CD4-positive, alpha-beta memory T cell (primary cell): ENCODE results near the gene MRPS34. TPM values are rescaled to one million over a fixed set of nuclear protein-coding genes. Genes with fewer than 3 reads are reported as not detected.
A peak's percentile ranks its signal among the peaks of the same experiment; 100 is the strongest.

Experiments used
- CTCF ChIA-PET: fragments of 350-600 bp; sonication (Branson Sonifier 250); formaldehyde crosslinking; loops from one replicate; lab custom pipeline; 2021; ENCODE audit warnings: inconsistent platforms; ENCODE audit not compliant: partially characterized antibody; lab: Charles Lee
- POLR2A ChIA-PET: fragments of 350-600 bp; sonication (Branson Sonifier 250); formaldehyde crosslinking; loops from one replicate; lab custom pipeline; 2021; ENCODE audit not compliant: partially characterized antibody; lab: Charles Lee
- DNase-seq, 5 donors: peaks; one replicate each; pipeline versions ENCODE4 v3.0.0 to v3.0.0-alpha.2; 2020 to 2022; ENCODE audit warnings: mixed read lengths in 1 of 5
- H3K27ac ChIP-seq: one replicate; pipeline ENCODE4 v1.7.0; 2013; ENCODE audit warnings: low read depth, low read length
- H3K27me3 ChIP-seq: 2 replicates; pipeline ENCODE4 v1.7.0; 2013; ENCODE audit warnings: mild to moderate bottlenecking, low read length, moderate library complexity; ENCODE audit not compliant: insufficient read depth
- H3K36me3 ChIP-seq: 2 replicates; pipeline ENCODE4 v1.7.0; 2013; ENCODE audit warnings: mild to moderate bottlenecking, low read length, moderate library complexity; ENCODE audit not compliant: insufficient read depth
- H3K4me1 ChIP-seq: 2 replicates; pipeline ENCODE4 v1.7.0; 2013; ENCODE audit warnings: mild to moderate bottlenecking, low read length, moderate library complexity; ENCODE audit not compliant: insufficient read depth
- H3K4me3 ChIP-seq, 2 donors: one replicate each; pipeline ENCODE4 v1.7.0; 2013; ENCODE audit warnings: low read length in 2 of 2, mild to moderate bottlenecking in 1 of 2
- H3K9me3 ChIP-seq, 2 donors: one replicate each; pipeline ENCODE4 v1.7.0; 2013; ENCODE audit warnings: low read length in 2 of 2, control low read depth in 1 of 2; ENCODE audit not compliant: control insufficient read depth in 1 of 2
- H3K27ac Mint-ChIP-seq, 7 donors: one replicate each; pipeline ENCODE4 v1.8.0; 2020 to 2021; ENCODE audit warnings: mixed read lengths in 7 of 7, mild to moderate bottlenecking in 6 of 7, inconsistent platforms in 3 of 7, moderate library complexity in 3 of 7
- H3K27me3 Mint-ChIP-seq, 2 donors: one replicate each; pipeline ENCODE4 v1.8.0; 2020 to 2021; ENCODE audit warnings: mixed read lengths in 2 of 2
- H3K36me3 Mint-ChIP-seq, 2 donors: one replicate each; pipeline ENCODE4 v1.8.0; 2020 to 2021; ENCODE audit warnings: mixed read lengths in 2 of 2, inconsistent platforms in 1 of 2, mild to moderate bottlenecking in 1 of 2
- H3K4me1 Mint-ChIP-seq, 4 donors: one replicate each; pipeline ENCODE4 v1.8.0; 2020 to 2021; ENCODE audit warnings: mixed read lengths in 4 of 4, mild to moderate bottlenecking in 1 of 4
- H3K4me3 Mint-ChIP-seq, 8 donors: one replicate each; pipeline ENCODE4 v1.8.0; 2020 to 2021; ENCODE audit warnings: mixed read lengths in 8 of 8, mild to moderate bottlenecking in 7 of 8, moderate library complexity in 6 of 8, inconsistent platforms in 3 of 8
- H3K9me3 Mint-ChIP-seq, 8 donors: one replicate each; pipeline ENCODE4 v1.8.0; 2020 to 2021; ENCODE audit warnings: mixed read lengths in 8 of 8, mild to moderate bottlenecking in 5 of 8, inconsistent platforms in 3 of 8, moderate library complexity in 1 of 8
- intact Hi-C: fragments of 100-400 bp; cut with micrococcal nuclease; formaldehyde crosslinking; loops from one replicate; pipeline ENCODE4 v1.15.1; 2023
- polyA plus RNA-seq, 2 donors: library from polyadenylated mRNA; unstranded; fragments of 300-500 nt; fragmentation: Illumina TruSeq; gene quantifications; one replicate each; pipeline ENCODE4 v1.2.3, GENCODE V29; 2021
- total RNA-seq, 2 experiments: library from RNA; stranded (reverse); gene quantifications; one replicate each; pipeline ENCODE4 v1.2.3, GENCODE V29; 2021

The MRPS34 gene
- total and polyA plus RNA-seq, 4 experiments from 2014 or later = 57.6 to 151 (median 103) TPM

DNA sequence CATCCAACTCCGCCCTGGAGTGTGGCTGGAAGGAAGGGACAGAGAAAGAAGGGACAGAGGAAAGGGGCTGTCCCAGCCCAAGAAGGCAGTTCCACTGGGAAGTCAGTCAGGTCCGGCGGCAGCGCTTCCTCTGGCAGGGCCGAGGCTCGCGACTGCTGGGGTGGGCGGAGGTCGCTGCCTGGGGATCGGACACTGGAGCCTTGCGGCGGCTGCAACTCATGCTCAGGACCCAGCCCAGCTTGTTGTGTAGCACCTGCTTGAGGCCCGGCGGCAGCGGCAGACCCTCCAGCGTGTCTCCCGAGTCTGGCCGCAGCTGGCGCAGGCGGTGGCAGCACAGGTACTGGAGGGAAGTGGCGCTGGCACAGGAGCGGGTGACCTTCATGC, 4.0 kb upstream of the MRPS34 start:
- H3K27me3 ChIP-seq = no peaks in the 10 kb centered on the region
- H3K9me3 ChIP-seq = no peaks in the 10 kb centered on the region
- peaks cover 22% of the 10 kb centered on the region for H3K36me3 ChIP-seq
- H3K27ac Mint-ChIP-seq = peak overlapping the region in 1 of 7 donors; percentile 70
- intact Hi-C loops = no loop called here
- peaks cover 38% of the 10 kb centered on the region for H3K4me1 ChIP-seq
- POLR2A ChIA-PET = interaction anchor here (1.1 to 6.7 kb wide), 2 partner anchors 7 to 71 kb away, joined by 3 to 185 read pairs; partner anchors contain the start of genes EME2, MAPK8IP3, MRPS34 and NME3
- no peaks in the 10 kb centered on the region for H3K27me3 Mint-ChIP-seq
- no peaks in the 10 kb centered on the region for H3K9me3 Mint-ChIP-seq
- H3K36me3 Mint-ChIP-seq = peaks cover 0 to 18% of the 10 kb centered on the region in 2 donors
- H3K27ac ChIP-seq = no peak overlapping the region
- H3K4me3 ChIP-seq = no peak overlapping the region
- peak overlapping the region in 1 of 8 donors; percentile 4 for H3K4me3 Mint-ChIP-seq
- DNase-seq = no peak
- H3K4me1 Mint-ChIP-seq = peaks cover 13 to 40% (median 17%) of the 10 kb centered on the region in 4 donors
- CTCF ChIA-PET = no interaction called here

- Mint-ChIP-seq H3K9me3 (no peaks in the 10 kb centered on the region), H3K4me1 (peaks cover 14 to 40% (median 18%) of the 10 kb centered on the region in 4 donors), H3K36me3 (peaks cover 0 to 18% of the 10 kb centered on the region in 2 donors), H3K27ac (peak overlapping the region in 1 of 7 donors; percentile 70), H3K4me3 (peak overlapping the region in 2 of 8 donors; percentile 4 to 21), H3K27me3 (no peaks in the 10 kb centered on the region)
- Histone ChIP-seq H3K9me3 (no peaks in the 10 kb centered on the region), H3K4me1 (peaks cover 40% of the 10 kb centered on the region), H3K27ac (no peak overlapping the region), H3K36me3 (peaks cover 22% of the 10 kb centered on the region), H3K4me3 (no peak overlapping the region), H3K27me3 (no peaks in the 10 kb centered on the region)
- DNase-seq = no peak
- POLR2A ChIA-PET = no interaction called here
- intact Hi-C loops = no loop called here
- CTCF ChIA-PET = no interaction called here
Measured at GRCh38 chr16:1776672-1776955, 3.7 kb upstream of the MRPS34 start.

- ChIA-PET POLR2A (interaction anchor here (0.6 to 9.4 kb wide), 2 partner anchors 38 to 69 kb away, joined by 3 to 66 read pairs; partner anchors contain the start of gene MAPK8IP3), CTCF (no interaction called here)
- H3K27me3 ChIP-seq = no peaks in the 10 kb centered on the region
- intact Hi-C loops = no loop called here
- no peaks in the 10 kb centered on the region for H3K9me3 Mint-ChIP-seq
- H3K36me3 Mint-ChIP-seq = peaks cover 0 to 17% of the 10 kb centered on the region in 2 donors
- H3K36me3 ChIP-seq = peaks cover 22% of the 10 kb centered on the region
- H3K27me3 Mint-ChIP-seq = no peaks in the 10 kb centered on the region
- no peak overlapping the region for H3K4me3 ChIP-seq
- peaks cover 10 to 34% (median 13%) of the 10 kb centered on the region in 4 donors for H3K4me1 Mint-ChIP-seq
- peak overlapping the region in 1 of 7 donors; percentile 88 for H3K27ac Mint-ChIP-seq
- peaks cover 34% of the 10 kb centered on the region for H3K4me1 ChIP-seq
- H3K9me3 ChIP-seq = no peaks in the 10 kb centered on the region
- DNase-seq = no peak
- no peak overlapping the region for H3K27ac ChIP-seq
- H3K4me3 Mint-ChIP-seq = peak overlapping the region in 2 of 8 donors; percentile 21 to 52
Measured at GRCh38 chr16:1775846-1776671, 3.1 kb upstream of the MRPS34 start.

DNA sequence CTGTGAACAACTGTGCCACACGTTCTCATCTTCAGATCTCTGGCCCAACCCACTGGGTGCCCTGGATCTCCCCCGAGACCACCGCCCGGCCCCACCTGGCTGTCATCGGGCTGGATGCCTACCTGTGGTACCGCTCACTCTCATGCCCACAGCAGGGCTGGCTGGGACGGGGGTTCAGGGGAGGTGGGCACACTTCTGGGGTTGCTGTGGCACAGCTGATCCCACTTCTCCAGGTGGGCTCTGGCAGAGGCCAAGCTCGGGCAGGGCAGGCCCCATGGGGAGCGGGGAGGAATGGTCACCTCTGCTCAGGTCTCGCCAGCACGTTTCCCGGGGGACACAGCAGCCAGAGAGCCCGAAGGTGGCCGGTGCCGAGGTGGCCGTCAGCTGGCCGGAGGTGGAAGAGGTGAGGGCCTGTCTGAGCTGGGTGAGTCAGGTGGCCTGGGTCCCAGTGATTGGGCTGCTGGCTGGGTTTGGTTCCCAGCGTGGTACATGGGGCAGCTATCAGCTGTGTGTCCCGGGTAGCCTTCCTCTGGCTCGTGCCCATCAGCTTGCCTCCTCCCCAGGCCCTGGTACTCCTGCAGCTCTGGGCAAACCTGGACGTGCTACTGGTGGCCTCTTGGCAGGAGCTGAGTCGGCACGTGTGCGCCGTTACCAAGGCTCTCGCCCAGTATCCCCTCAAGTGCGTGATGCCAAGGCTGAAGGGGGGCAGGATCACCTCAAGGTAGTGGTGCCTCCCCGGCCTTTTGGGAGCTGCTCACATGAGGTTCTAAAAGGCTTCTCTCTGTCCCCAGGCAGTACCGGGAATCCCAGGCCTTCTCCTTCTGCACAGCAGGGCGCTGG, 2.3 kb upstream of the MRPS34 start:
- intact Hi-C loops = no loop called here
- Mint-ChIP-seq H3K4me3 (peak overlapping the region in 7 of 8 donors; percentile 13 to 59 (median 44)), H3K9me3 (no peaks in the 10 kb centered on the region), H3K27me3 (no peaks in the 10 kb centered on the region), H3K27ac (peak overlapping the region in 1 of 7 donors; percentile 88), H3K4me1 (peaks cover 10 to 30% (median 12%) of the 10 kb centered on the region in 4 donors), H3K36me3 (peaks cover 0 to 19% of the 10 kb centered on the region in 2 donors)
- Histone ChIP-seq H3K27ac (peak overlapping the region; percentile 72), H3K4me1 (peaks cover 32% of the 10 kb centered on the region), H3K27me3 (no peaks in the 10 kb centered on the region), H3K4me3 (no peak overlapping the region), H3K36me3 (peaks cover 13% of the 10 kb centered on the region), H3K9me3 (no peaks in the 10 kb centered on the region)
- ChIA-PET CTCF (interaction anchor here (1.7 kb wide), 1 partner anchor 8 kb away, joined by 16 read pairs; the partner anchor contains the start of genes NUBP2 and SPSB3), POLR2A (interaction anchor here (0.6 to 11.4 kb wide), 5 partner anchors 5 to 154 kb away, joined by 3 to 185 read pairs (median 3); partner anchors contain the start of genes MAPK8IP3, NUBP2 and SPSB3)
- DNase-seq = no peak

DNA sequence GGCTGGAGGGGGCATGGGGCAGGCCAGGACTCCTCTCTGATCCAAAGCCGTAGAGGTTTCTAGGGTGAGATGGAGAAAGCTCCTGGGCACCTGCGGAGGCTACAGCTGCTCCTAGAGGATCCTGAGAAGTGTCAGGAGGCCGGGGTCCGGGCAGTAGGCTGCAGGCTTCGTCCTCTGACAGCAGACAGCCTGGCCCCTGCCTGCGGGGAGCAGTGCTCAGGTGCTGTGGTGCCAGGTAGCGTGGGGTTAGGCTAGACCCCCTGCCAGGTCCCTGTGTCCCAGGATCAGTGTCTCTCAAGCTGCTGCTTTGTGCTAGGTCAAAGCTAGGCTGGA, 1.5 kb upstream of the MRPS34 start:
- H3K4me3 ChIP-seq = no peak overlapping the region

DNA sequence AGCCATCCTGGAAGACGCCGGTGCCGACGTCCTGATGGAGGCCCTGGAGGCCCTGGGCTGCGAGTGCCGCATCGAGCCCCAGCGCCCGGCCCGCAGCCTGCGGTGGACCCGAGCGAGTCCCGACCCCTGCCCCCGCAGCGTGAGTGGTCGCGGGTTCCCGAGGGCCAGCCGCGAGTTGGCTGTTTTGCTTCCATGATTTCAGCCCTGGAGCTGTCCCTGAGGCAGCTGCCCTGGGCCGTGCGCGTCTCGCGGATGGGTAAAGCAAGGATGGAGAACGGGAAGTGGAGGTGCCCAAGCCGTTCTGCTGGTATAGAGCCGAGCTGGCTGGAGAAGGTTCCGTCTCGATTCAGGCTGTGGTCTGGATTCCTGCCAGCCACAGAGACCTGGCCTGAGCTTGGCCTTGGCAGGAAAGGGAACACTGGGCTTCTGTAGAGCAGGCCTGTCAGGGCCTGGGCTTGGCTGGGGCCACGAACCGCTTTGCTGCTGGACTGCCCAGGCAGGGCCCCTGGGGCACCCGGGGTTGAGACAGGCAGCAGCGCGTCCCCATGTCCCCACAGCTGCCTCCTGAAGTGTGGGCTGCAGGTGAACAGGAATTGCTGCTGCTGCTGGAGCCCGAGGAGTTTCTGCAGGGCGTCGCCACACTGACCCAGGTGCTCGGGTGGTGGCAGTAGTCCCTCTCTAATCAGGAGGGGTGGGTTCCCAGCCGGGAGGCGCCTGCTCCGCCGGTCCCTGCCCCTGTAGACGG, 941 bp upstream of the MRPS34 start:
- DNase-seq = no peak
- Mint-ChIP-seq H3K27me3 (no peaks in the 10 kb centered on the region), H3K4me1 (peaks cover 11 to 32% (median 15%) of the 10 kb centered on the region in 4 donors), H3K36me3 (peaks cover 0 to 19% of the 10 kb centered on the region in 2 donors), H3K27ac (peak overlapping the region in 6 of 7 donors; percentile 48 to 90 (median 84)), H3K9me3 (no peaks in the 10 kb centered on the region), H3K4me3 (peak overlapping the region; percentile 78 to 97 (median 83))
- ChIA-PET POLR2A (interaction anchor here (1.1 to 11.4 kb wide), 6 partner anchors 6 to 191 kb away, joined by 3 to 185 read pairs (median 20); partner anchors contain the start of genes FAHD1, HAGH, MAPK8IP3 and NUBP2), CTCF (interaction anchor here (0.9 to 1.7 kb wide), 2 partner anchors 9 to 30 kb away, joined by 3 to 16 read pairs; partner anchors contain the start of genes NUBP2 and SPSB3)
- H3K4me3 ChIP-seq = peak overlapping the region; percentile 45 to 73
- intact Hi-C loops = loop anchor here (1.0 to 5.0 kb wide), 4 partner anchors 8 to 758 kb away; partner anchors contain the start of genes CEMP1, FAHD1, HAGH and NUBP2
- peak overlapping the region; percentile 72 for H3K27ac ChIP-seq
- H3K27me3 ChIP-seq = no peaks in the 10 kb centered on the region
- H3K4me1 ChIP-seq = peaks cover 29% of the 10 kb centered on the region
- no peaks in the 10 kb centered on the region for H3K9me3 ChIP-seq
- H3K36me3 ChIP-seq = peaks cover 5% of the 10 kb centered on the region

More for the DNA sequence above, 1.5 kb upstream of the MRPS34 start:
- Mint-ChIP-seq H3K27me3 (no peaks in the 10 kb centered on the region), H3K27ac (peak overlapping the region in 1 of 7 donors; percentile 88), H3K4me3 (peak overlapping the region in 6 of 8 donors; percentile 24 to 83 (median 54)), H3K36me3 (peaks cover 0 to 22% of the 10 kb centered on the region in 2 donors), H3K9me3 (no peaks in the 10 kb centered on the region), H3K4me1 (peaks cover 11 to 32% (median 15%) of the 10 kb centered on the region in 4 donors)
- POLR2A ChIA-PET = interaction anchor here (1.1 to 11.4 kb wide), 6 partner anchors 6 to 191 kb away, joined by 3 to 185 read pairs (median 20); partner anchors contain the start of genes FAHD1, HAGH, MAPK8IP3 and NUBP2
- CTCF ChIA-PET = interaction anchor here (0.9 to 1.7 kb wide), 2 partner anchors 8 to 30 kb away, joined by 3 to 16 read pairs; partner anchors contain the start of genes NUBP2 and SPSB3
- no peak for DNase-seq
- Histone ChIP-seq H3K27me3 (no peaks in the 10 kb centered on the region), H3K9me3 (no peaks in the 10 kb centered on the region), H3K27ac (peak overlapping the region; percentile 72), H3K36me3 (peaks cover 10% of the 10 kb centered on the region), H3K4me1 (peaks cover 29% of the 10 kb centered on the region)
- intact Hi-C loops = loop anchor here (5.0 kb wide), 1 partner anchor 758 kb away; the partner anchor contains the start of gene CEMP1
